HG02970 (cell line): ENCODE results near the gene COPZ2.
"Not testable (repeated sequence)": the region's sequence is repeated elsewhere in the genome, so short reads cannot be mapped to it uniquely, and the experiment has no call there.

Source experiments
- ATAC-seq: cut with Tn5 transposase; IDR thresholded peaks from one replicate; pipeline ENCODE4 v1.9.1; 2021; ENCODE audit warnings: mild to moderate bottlenecking, moderate library complexity, moderate number of reproducible peaks; ENCODE audit not compliant: unreplicated experiment, low FRiP score

COPZ2 gene

GRCh38 chr17:47989700-47990099 lies 47.9 kb downstream of the COPZ2 start:
- no peak for ATAC-seq

GRCh38 chr17:47989159-47989558 lies 48.4 kb downstream of the COPZ2 start:
- no peak for ATAC-seq

DNA sequence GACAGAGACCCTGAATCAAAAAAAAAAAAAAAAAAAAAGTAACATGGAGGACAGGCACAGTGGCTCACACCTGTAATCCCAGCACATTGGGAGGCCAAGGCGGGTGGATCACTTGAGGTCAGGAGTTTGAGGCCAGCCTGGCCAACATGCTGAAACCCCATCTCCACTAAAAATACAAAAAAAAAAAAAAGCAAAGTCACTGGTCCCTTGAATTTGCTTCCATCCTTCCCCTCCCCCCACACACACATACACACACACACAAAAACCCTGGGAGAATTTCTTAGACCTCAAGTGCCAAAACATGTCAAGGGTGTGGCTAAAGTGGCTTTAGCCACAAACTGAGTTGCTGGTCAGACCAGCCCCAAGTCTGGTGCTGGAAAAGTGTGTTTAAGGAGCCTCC lies 49.2 kb downstream of the COPZ2 start:
- ATAC-seq: not testable (repeated sequence)

DNA sequence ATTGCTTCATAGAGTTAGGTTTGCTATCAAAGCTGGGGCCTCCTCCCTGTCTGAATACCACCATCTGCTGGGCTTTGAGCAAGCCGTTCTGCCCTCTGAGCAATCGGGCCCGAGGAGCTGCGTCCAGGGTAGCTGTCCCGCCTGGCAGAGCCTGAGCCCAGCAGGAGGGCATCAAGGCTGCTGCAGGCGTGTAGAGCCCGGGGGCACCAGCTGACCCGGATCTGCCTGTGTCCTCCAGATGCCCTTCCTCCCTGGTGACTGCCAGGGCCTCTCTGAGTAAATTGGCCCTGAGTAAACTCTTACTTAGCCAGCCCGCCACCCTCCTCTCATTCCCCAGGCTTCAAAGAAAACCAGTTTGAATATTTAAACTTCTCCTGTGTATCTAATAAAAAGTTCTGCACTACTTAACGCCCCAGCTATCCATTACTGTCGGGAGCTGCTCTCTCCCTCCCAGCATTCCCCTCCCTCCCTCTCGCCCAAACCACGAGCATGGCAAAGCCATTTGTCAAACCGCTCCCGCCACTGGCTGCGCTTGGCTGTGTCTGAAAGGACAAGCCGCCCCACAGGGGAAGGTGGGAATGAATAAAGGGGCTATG lies 50.3 kb downstream of the COPZ2 start:
- ATAC-seq: no peak

DNA sequence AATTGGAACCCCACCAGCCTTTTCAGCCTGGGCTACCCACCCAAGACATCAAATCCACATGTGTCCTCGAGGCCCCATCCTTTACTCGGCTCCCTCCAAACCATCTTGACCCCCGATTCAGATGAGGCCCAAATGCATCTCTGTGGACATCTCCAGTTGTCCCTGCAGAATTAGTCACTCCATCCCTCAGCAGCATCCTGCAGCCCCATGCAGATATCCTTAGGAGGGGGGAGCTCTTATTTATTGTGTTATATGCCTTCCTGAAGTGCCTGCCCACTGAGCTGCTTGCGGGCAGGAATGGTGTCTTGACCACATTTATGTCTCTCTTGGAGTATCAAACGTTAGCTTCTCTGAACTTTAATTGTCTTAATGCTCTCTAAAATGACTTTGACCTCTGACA lies 51.1 kb downstream of the COPZ2 start:
- ATAC-seq: no peak

DNA sequence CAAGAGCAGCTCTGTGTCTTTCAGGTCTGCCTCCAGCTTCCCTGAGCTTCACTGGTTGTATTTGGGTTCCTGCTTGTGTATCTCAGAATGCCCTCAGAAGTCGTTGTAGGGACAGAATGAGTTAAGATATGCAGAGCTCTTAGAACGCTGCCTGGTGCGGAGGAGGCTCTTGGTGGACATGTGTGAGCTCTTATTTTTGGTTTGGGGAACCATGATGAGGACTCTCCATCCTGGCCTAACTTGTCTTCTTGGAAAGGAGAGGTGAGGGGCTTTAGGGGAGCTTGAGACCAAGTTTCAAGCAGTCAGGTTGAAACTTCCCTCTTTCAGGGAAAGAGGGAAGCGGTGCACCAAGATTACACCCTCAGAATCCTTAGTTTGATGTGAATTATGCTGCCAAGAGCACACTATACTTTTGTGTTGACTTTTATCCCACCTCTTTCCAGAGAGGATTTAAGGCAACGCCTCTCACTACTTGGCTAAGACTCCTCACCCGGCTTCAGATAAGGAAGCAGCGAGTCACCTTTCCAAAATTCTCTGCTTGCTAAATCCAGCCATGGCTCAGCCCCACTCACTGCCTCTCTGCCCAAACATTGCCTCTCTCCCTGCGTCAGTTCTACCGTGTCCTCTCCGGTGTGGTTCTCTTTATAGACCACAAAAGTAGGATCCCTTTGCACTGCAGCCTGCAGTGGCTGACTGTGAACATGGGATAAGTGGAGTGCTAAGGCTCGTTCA lies 53.9 kb downstream of the COPZ2 start:
- no peak for ATAC-seq

DNA sequence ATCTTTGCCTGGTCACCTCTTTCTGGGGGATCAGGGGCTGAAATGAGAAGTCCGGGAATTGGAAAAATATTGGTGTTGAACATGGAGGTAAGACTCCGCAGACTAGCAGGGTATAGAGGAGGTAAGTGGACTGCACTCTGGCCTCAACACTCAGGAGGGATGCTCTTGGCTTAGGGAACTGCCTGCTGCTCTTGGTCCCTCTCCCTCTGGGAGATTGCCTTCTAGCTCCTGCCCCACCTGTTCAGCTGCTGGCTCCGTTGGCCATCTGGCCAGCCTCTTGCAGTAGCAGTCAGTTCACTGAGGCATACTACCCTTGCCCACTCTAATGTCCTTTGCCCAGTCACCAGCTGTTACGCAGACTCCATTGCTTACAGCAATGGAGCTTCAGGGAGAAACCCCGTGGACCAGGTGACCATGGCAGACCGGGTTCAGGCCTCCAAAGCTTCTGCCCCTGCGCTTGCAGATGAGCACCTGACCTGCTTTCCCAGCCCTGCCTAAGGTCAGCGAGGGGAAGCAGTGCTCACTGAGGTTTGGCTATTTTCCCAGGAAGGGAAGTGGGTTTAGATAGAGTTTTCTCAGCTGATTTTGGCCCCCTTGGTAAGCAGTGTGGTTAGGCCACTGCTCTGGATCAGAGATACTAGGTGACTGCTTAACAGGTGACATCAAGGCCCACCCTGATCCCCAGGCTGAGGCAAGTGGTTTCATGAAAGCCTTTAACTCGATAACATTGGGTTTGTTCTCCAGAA lies 54.8 kb downstream of the COPZ2 start:
- ATAC-seq: no peak

GRCh38 chr17:47982091-47982617 lies 55.4 kb downstream of the COPZ2 start:
- ATAC-seq: no peak

- no peak for ATAC-seq
These were observed 56.1 kb downstream of the COPZ2 start for GRCh38 chr17:47981462-47981861.

GRCh38 chr17:47980541-47980940 lies 57.1 kb downstream of the COPZ2 start:
- ATAC-seq: no peak

GRCh38 chr17:47978324-47978723 lies 59.3 kb downstream of the COPZ2 start:
- ATAC-seq: no peak
